ENCODE results near the gene DIP2A.

- no peak for TF ChIP-seq POLR2A (IDR thresholded peaks at IDR 0.05; ENCODE audit: extremely low read depth, insufficient read length)
- no peak for TF ChIP-seq CTCF (IDR thresholded peaks at IDR 0.05; ENCODE audit: low read depth, low read length)
- TF ChIP-seq MYC (IDR thresholded peaks at IDR 0.05; ENCODE audit: low read depth, low read length), result no peak
Observed at GRCh38 chr21:46465651-46466050, 7.0 kb downstream of the DIP2A start.

Data from NB4 (cell line).